Measurements from ENCODE around the gene RBM26.

- no peak for TF ChIP-seq MAX (IDR thresholded peaks at IDR 0.05; ENCODE audit: low read depth)
- TF ChIP-seq RCOR1 (IDR thresholded peaks at IDR 0.05; ENCODE audit: low read length) = no peak
- TF ChIP-seq CTCF (IDR thresholded peaks at IDR 0.05) = no peak
- TF ChIP-seq FOXJ3 (CRISPR knock-in tag; IDR thresholded peaks at IDR 0.05) = no peak
- no peak for TF ChIP-seq GABPA (IDR thresholded peaks at IDR 0.05; ENCODE audit: low read depth)
Measured at GRCh38 chr13:79360095-79360494, 46.0 kb downstream of the RBM26 start.

Data from SK-N-SH (cell line).